ENCODE results near the gene PI4KA. TPM values are rescaled to one million over a fixed set of nuclear protein-coding genes. Genes with fewer than 3 reads are reported as not detected.

Gene PI4KA
- total RNA-seq, 1 donor from 2014 or later = 110 TPM

DNA sequence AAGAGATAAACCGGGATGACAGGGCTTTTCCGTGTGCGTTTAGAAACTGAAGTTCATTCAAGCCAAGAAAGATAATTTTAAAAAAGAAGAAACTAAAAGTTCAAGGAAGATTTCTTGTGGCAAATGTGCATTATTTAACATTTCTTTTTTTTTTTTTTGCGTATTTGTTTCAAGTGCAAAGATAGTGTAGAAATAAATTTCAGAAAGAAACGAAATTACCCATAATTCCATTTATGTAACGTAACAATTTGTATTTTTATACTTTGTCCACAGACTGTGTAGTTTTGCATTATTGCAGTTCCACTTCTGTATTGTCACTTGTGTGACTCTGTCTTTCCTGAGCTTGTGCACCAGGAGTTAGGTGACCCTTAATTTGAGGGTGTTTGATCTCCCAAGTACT lies 24.2 kb upstream of the PI4KA start:
- no peak overlapping the region for H3K27ac Mint-ChIP-seq
- H3K36me3 Mint-ChIP-seq = peaks cover 29% of the 10 kb centered on the region
- H3K4me3 Mint-ChIP-seq = no peak overlapping the region
- no peaks in the 10 kb centered on the region for H3K27me3 Mint-ChIP-seq (ENCODE audit: low read depth)
- TF ChIP-seq, protein P1, sequence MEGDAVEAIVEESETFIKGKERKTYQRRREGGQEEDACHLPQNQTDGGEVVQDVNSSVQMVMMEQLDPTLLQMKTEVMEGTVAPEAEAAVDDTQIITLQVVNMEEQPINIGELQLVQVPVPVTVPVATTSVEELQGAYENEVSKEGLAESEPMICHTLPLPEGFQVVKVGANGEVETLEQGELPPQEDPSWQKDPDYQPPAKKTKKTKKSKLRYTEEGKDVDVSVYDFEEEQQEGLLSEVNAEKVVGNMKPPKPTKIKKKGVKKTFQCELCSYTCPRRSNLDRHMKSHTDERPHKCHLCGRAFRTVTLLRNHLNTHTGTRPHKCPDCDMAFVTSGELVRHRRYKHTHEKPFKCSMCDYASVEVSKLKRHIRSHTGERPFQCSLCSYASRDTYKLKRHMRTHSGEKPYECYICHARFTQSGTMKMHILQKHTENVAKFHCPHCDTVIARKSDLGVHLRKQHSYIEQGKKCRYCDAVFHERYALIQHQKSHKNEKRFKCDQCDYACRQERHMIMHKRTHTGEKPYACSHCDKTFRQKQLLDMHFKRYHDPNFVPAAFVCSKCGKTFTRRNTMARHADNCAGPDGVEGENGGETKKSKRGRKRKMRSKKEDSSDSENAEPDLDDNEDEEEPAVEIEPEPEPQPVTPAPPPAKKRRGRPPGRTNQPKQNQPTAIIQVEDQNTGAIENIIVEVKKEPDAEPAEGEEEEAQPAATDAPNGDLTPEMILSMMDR (IDR thresholded peaks at IDR 0.05; ENCODE audit: unreplicated experiment) = no peak
- H3K4me1 Mint-ChIP-seq = peaks cover 4% of the 10 kb centered on the region
- no peaks in the 10 kb centered on the region for H3K9me3 Mint-ChIP-seq
- no peak for DNase-seq (ENCODE audit: low spot score in 2 of 2, unreplicated experiment in 2 of 2)

DNA sequence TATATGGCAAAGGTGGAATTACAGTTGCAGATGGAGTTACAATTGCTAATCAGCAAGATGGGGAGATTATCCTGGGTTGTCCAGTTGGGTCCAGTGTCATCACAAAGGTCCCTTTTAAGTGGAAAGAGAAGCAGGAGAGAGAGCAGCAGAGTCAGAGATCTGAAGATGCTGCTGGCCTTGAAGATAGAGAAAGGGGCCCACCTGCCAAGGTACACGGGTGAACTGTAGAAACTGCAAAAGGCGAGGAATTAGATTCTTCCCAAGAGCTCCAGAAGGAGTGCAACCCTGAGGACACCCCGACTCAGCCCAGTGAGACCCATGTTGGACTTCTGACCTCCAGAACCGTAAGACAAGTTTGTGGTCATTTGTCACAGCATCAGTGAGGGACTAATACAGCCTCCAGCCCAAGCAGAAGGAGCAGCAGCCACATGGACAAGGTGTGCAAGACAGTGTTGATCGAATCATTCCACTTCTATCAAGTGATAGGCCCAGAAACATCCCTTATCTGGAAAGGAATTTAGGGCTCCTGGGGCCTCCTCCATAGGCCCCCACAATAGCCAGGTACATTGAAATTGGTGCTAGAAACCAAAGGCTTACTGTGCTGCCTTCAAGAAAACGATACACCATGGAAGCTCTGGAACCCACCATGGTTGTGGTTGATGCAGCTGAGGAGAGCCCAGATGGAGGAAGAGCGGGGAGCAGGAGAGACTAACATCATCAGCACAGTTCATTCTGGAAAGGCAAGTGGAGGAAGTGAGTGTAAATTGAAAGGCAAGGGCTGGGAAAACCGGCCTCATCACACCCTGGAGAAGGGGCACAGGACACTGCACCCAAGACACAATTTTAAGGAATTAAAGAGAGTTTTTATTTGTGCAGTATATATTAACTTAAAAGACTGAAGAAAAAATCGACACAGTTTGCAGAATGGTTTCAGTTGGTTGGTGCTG lies 23.5 kb upstream of the PI4KA start:
- no peaks in the 10 kb centered on the region for H3K9me3 Mint-ChIP-seq
- no peaks in the 10 kb centered on the region for H3K27me3 Mint-ChIP-seq (ENCODE audit: low read depth)
- no peak overlapping the region for H3K4me3 Mint-ChIP-seq
- TF ChIP-seq, protein P1 (IDR thresholded peaks at IDR 0.05; ENCODE audit: unreplicated experiment) = no peak
- no peak for DNase-seq (ENCODE audit: low spot score in 2 of 2, unreplicated experiment in 2 of 2)
- H3K36me3 Mint-ChIP-seq = peaks cover 25% of the 10 kb centered on the region
- peaks cover 4% of the 10 kb centered on the region for H3K4me1 Mint-ChIP-seq
- no peak overlapping the region for H3K27ac Mint-ChIP-seq

GRCh38 chr22:20881231-20881630 lies 22.6 kb upstream of the PI4KA start:
- Mint-ChIP-seq H3K36me3 (peaks cover 29% of the 10 kb centered on the region), H3K4me1 (peaks cover 4% of the 10 kb centered on the region), H3K27me3 (ENCODE audit: low read depth) (no peaks in the 10 kb centered on the region), H3K9me3 (no peaks in the 10 kb centered on the region), H3K27ac (no peak overlapping the region), H3K4me3 (no peak overlapping the region)
- TF ChIP-seq, protein P1 (IDR thresholded peaks at IDR 0.05; ENCODE audit: unreplicated experiment) = no peak
- DNase-seq (ENCODE audit: low spot score in 2 of 2, unreplicated experiment in 2 of 2) = no peak

- no peaks in the 10 kb centered on the region for H3K9me3 Mint-ChIP-seq
- no peaks in the 10 kb centered on the region for H3K4me1 Mint-ChIP-seq
- H3K27me3 Mint-ChIP-seq (ENCODE audit: low read depth) = no peaks in the 10 kb centered on the region
- no peak for DNase-seq (ENCODE audit: low spot score in 2 of 2, unreplicated experiment in 2 of 2)
- no peak overlapping the region for H3K4me3 Mint-ChIP-seq
- no peak overlapping the region for H3K27ac Mint-ChIP-seq
- TF ChIP-seq, protein P1 (IDR thresholded peaks at IDR 0.05; ENCODE audit: unreplicated experiment) = no peak
- peaks cover 28% of the 10 kb centered on the region for H3K36me3 Mint-ChIP-seq
Measured at GRCh38 chr22:20877715-20878114, 19.1 kb upstream of the PI4KA start.

GRCh38 chr22:20875296-20875695 lies 16.7 kb upstream of the PI4KA start:
- H3K27me3 Mint-ChIP-seq (ENCODE audit: low read depth) = no peaks in the 10 kb centered on the region
- H3K4me1 Mint-ChIP-seq = no peaks in the 10 kb centered on the region
- H3K27ac Mint-ChIP-seq = peak overlapping the region; percentile 26
- TF ChIP-seq, protein P1 (IDR thresholded peaks at IDR 0.05; ENCODE audit: unreplicated experiment) = no peak
- H3K9me3 Mint-ChIP-seq = no peaks in the 10 kb centered on the region
- H3K36me3 Mint-ChIP-seq = peaks cover 21% of the 10 kb centered on the region
- no peak for DNase-seq (ENCODE audit: low spot score in 2 of 2, unreplicated experiment in 2 of 2)
- H3K4me3 Mint-ChIP-seq = no peak overlapping the region

Measured in mesothelial cell of epicardium (in vitro differentiated cells).